Inferior parietal cortex (tissue), 1 donor: ENCODE data around the gene CPA5.

Experiments
- DNase-seq: peaks from one replicate; pipeline ENCODE4 v3.0.0-alpha.2; 2016; ENCODE audit errors: extremely low spot score

Gene CPA5

GRCh38 chr7:130379019-130379418 lies 34.4 kb downstream of the CPA5 start:
- DNase-seq: no peak

GRCh38 chr7:130379532-130379920 lies 34.9 kb downstream of the CPA5 start:
- DNase-seq: no peak

DNA sequence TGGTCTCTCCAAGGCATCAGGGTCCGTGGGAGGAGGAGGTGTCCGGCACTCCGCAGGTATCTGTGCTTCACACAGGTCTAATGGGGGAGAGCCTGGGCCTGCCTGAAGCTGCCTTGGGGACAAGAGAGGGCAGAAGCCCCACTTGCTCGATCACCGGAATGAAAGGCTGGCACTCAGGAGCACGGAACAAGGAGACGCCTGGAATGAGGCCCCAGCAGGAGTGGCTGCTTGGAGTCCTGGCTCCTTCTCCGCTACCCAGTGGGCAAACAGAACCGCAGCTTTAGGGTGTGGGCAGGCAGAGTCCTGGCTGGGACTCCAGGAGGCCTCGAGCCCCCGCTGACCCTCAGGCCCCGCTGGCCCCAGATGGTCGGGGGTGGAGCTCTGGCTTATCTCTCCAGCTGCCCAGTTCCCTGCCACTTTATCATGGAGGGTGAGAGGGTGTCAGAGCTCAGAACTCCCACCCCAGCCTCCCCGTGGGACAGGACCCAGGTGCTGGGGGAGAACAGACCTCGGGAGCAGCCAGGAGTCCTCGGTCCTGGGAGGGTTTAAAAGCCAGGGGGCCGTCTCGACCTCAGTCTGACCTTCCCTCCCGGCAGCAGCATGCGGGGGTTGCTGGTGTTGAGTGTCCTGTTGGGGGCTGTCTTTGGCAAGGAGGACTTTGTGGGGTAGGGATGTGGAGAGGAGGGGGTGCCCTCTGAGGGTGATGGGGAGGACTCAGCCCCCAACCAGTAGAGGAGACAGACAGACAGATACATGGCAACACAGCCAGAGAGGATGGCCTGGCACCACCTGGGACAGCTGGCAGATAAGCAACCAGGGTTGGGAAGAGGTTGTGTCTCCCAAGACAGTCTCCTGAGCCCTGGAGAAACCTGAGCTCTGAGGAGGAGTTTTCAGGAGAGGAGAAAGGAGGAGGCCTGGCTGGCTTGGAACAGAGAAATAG lies 35.6 kb downstream of the CPA5 start, which contains the start of gene CPA1:
Gene CPA1 (plus strand): TSS at position 574 of the 940 bp plus-strand sequence. CDS start 27 bp downstream, at position 601.
- no peak for DNase-seq

- no peak for DNase-seq
Observed at GRCh38 chr7:130380861-130381455, 36.3 kb downstream of the CPA5 start.

- DNase-seq: no peak
Observed at GRCh38 chr7:130381468-130382312, 37.1 kb downstream of the CPA5 start.

DNA sequence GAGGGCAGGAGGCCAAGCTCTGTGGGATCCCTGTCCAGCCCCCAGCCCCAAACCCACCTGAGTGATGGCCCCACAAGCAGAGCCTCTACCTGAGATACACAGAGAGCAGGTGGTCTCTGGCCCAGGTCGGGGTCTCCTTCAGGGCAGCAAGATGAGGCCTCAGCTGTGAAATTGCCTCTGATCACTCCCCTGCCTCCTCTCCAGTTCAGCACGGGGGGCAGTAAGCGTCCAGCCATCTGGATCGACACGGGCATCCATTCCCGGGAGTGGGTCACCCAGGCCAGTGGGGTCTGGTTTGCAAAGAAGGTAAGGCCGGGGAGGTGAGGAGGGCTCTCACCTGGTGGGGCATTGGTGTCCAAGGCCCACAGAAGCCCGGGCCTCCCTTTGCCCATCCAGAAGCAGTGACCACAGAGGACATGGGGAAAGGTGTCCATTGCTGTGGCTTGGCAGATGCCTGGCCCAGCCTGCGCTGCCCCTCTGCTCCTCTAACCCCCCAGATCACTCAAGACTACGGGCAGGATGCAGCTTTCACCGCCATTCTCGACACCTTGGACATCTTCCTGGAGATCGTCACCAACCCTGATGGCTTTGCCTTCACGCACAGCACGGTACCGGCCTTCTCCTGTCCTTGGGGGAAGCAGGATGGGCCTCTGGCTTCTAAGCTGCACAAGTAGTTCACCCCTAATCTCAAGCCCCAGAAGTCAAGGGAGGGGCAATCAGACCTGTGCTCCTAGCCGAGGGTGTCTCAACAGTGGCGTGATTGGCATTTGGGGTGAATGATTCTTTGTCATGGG lies 38.8 kb downstream of the CPA5 start:
- DNase-seq: no peak

- no peak for DNase-seq
Observed at GRCh38 chr7:130384371-130384801, 39.8 kb downstream of the CPA5 start.

DNA sequence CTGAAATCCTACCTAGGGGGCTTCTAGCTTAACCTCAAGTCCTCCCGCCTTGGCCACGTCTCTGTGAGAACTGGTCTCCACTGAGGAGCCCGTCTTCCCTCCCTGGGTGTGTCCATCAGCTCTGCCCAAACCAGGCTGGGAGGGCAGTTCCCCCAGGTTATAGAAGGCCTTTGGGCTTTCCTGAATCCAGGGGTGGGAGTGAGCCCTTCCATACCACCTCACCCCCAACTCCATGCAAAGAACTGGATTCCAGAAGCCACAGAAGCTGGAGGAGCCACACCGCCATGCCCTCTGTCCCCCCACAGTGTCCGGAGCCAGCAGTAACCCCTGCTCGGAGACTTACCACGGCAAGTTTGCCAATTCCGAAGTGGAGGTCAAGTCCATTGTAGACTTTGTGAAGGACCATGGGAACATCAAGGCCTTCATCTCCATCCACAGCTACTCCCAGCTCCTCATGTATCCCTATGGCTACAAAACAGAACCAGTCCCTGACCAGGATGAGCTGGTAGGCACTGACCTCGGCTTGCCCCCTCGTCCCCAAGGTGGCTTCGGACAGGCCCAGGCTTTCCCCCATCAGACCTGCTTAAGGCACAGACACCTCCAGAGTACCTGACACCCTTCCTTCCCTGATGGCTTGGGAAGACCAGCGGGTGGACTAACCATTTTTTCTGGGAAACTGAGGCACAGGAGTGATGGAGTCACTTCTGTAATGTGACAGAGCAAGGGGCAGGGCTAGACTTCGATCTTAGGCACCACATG lies 40.4 kb downstream of the CPA5 start:
- no peak for DNase-seq

DNA sequence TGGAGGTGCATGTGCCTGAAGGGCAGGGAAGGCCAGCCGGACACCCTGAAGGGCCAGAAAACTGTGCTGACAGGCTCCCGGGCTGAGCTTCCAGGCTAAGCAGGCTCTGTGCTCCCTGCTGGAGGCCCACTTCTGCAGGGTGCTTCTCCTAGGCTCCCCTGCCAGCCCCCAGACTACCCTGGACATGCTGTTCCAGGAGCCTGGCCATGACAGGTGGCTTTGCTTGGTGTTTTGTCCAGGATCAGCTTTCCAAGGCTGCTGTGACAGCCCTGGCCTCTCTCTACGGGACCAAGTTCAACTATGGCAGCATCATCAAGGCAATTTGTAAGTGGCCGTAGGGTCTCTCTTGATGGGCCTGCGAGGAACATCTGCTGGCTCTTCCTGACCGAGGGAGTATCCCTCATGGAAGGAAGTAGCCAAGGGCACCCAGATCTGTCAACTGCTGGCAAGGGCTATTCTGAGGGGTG lies 41.0 kb downstream of the CPA5 start:
- DNase-seq: no peak

DNA sequence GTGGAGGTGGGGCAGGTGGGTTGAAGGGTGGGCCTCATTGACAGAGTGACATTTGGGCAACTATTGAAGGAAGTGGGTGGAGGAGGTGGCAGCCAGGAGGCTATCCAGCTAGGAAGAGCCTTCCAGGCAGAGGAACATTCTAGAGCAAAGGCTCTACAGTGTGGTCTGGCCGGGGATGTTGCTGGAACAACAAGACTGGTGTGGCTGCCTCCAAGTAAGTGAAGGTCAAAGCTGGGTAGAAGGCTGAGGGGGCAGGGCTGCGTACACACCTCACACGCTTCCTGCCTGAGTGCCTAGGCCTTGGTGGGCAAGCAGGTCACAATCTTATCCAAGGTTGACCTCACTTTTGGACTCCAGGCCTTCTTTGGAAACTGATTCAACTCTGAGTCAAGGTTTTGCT lies 42.3 kb downstream of the CPA5 start:
- DNase-seq: no peak

DNA sequence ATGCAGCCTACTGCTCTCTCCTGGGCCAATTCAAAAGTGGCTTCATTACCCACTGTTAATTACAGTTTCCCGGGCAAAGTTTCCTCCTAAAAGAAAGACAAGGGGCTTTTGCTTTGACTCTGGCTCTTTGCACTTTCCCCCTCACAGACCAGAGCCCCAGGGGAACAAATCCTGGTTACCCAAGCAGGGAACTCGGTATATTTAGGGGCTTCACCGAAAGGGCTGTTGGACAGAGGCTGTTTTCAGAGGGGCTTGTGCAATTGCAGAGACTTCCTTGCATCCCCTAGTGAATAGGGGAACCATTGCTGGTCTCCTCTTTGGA lies 42.7 kb downstream of the CPA5 start:
- DNase-seq: no peak

DNA sequence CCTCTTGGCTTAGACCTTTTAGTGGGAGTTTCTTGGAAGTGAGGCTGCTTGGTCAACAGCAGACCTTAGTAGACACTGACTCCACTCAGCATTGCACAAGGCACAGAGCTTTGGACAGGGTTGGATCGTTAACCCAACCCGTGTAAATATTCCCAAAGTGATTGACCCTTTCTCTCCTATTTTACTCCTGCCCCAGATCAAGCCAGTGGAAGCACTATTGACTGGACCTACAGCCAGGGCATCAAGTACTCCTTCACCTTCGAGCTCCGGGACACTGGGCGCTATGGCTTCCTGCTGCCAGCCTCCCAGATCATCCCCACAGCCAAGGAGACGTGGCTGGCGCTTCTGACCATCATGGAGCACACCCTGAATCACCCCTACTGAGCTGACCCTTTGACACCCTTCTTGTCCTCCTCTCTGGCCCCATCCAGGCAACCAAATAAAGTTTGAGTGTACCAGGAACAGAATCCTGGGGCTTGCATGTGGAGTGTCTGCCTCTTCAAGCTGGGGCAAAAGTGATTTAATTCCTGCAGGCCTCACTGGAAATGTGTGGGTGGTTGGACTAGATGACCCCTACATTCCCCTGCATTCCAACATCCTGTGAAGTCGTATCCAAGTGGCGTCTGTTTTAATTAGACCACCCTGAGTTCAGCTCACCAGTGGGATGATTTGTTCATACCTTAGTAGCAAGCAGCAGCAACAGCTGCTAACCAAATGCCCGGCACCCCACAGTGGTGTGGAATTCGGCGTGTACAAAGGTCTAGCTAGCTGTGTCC lies 43.2 kb downstream of the CPA5 start:
- no peak for DNase-seq

- DNase-seq: no peak
Observed at GRCh38 chr7:130388671-130389070, 44.1 kb downstream of the CPA5 start.

DNA sequence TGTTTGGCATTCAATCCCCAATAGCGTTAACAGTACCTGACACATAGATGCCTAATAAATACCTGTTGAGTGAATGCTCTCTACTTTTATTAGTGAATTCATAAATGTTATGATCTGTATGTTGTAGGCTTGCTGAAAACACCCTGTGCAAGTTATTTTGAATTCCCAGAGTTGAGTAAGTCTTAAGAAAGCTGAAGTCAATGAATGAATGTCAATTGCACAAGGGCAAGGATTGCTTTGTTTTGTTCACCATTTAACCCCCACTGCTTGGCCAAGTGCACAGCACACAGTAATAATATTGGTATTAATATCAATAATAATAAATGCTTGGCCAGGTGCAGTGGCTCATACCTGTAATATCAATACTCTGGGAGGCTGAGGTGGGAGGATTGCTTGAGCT lies 45.9 kb downstream of the CPA5 start:
- DNase-seq: no peak

DNA sequence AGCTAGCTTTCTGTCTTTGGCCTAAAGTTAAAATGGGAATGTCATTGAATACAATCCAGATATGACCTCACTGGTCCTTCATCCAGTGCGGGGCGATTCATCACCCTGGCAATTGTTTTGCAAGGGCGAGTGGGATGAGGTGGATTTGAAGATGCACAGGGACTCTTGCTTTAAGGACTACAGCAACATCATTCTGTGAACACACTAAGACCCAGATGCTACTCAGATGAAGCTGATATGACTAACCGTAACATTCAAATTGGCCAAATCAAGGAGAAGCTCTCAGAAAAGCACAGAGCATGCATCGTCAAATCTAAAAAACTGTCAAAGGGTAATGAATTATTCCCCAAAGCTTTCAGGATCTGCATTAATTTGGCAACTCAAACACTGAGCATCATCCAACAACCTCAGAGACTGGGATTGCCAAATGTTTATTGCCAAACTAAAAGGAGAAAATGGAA lies 48.5 kb downstream of the CPA5 start:
- DNase-seq: no peak

DNA sequence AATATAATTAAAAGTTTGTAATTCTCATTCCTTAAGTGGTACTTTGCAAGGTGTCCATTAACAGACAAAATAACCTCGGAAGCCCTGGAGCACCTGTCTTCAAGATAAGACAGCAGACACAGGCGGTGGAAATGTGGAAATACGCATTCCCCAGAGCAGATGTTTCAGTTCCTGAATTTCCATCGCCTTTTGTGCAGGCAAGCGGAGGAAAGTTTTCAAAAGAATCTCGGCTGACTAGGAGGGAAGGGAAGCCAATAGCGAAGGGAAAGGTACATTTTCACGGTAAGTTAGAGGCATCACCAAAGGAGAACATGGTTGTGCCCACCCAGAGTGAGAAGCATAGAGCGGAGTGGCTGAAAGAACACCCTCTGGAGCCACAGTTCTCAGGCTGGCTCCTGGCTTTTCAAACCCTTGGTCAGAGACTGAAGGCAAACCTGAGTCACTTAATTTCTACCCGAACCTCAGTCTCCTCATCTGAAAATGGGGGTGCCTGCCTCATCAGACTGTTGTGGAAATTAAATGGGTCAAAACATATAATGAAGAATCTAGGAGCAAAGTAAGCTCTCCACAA lies 49.3 kb downstream of the CPA5 start:
- no peak for DNase-seq

- DNase-seq: no peak
Observed at GRCh38 chr7:130394421-130395195, 50.0 kb downstream of the CPA5 start.

- DNase-seq: no peak
Observed at GRCh38 chr7:130395421-130395820, 50.8 kb downstream of the CPA5 start.

GRCh38 chr7:130396109-130396508 lies 51.5 kb downstream of the CPA5 start:
- DNase-seq: no peak
